Measurements from ENCODE around the gene AGBL4. TPM values are rescaled to one million over a fixed set of nuclear protein-coding genes. Genes with fewer than 3 reads are reported as not detected.

Gene AGBL4
- total RNA-seq, 1 donor from 2014 or later, result not detected

GRCh38 chr1:48967318-48967717, 1056.4 kb downstream of the AGBL4 start:
- Histone ChIP-seq H3K27ac (no peak overlapping the region), H3K9me3 (no peaks in the 10 kb centered on the region), H3K36me3 (no peaks in the 10 kb centered on the region), H3K27me3 (no peaks in the 10 kb centered on the region), H3K4me3 (no peak overlapping the region), H3K4me1 (no peaks in the 10 kb centered on the region)
- no peak for TF ChIP-seq CTCF (IDR thresholded peaks at IDR 0.05)
- DNase-seq (ENCODE audit: low spot score in 2 of 2), result no peak
- intact Hi-C loops (cut with DNase I), result no loop called here

GRCh38 chr1:48966583-48966982, 1057.2 kb downstream of the AGBL4 start:
- H3K4me1 ChIP-seq, result no peaks in the 10 kb centered on the region
- DNase-seq (ENCODE audit: low spot score in 2 of 2), result no peak
- no peaks in the 10 kb centered on the region for H3K27me3 ChIP-seq
- no peak overlapping the region for H3K27ac ChIP-seq
- H3K4me3 ChIP-seq, result no peak overlapping the region
- no peak for TF ChIP-seq CTCF (IDR thresholded peaks at IDR 0.05)
- no peaks in the 10 kb centered on the region for H3K36me3 ChIP-seq
- no peaks in the 10 kb centered on the region for H3K9me3 ChIP-seq
- intact Hi-C loops (cut with DNase I), result no loop called here

GRCh38 chr1:48960320-48960719, 1063.4 kb downstream of the AGBL4 start:
- no peak for DNase-seq (ENCODE audit: low spot score in 2 of 2)
- no peaks in the 10 kb centered on the region for H3K27me3 ChIP-seq
- no peaks in the 10 kb centered on the region for H3K9me3 ChIP-seq
- H3K4me1 ChIP-seq, result no peaks in the 10 kb centered on the region
- no peak overlapping the region for H3K4me3 ChIP-seq
- intact Hi-C loops (cut with DNase I), result no loop called here
- H3K36me3 ChIP-seq, result no peaks in the 10 kb centered on the region
- no peak for TF ChIP-seq CTCF (IDR thresholded peaks at IDR 0.05)
- no peak overlapping the region for H3K27ac ChIP-seq

- TF ChIP-seq CTCF (IDR thresholded peaks at IDR 0.05), result no peak
- H3K27me3 ChIP-seq, result no peaks in the 10 kb centered on the region
- H3K4me3 ChIP-seq, result no peak overlapping the region
- H3K27ac ChIP-seq, result no peak overlapping the region
- no peaks in the 10 kb centered on the region for H3K9me3 ChIP-seq
- intact Hi-C loops (cut with DNase I), result no loop called here
- no peaks in the 10 kb centered on the region for H3K36me3 ChIP-seq
- no peak for DNase-seq (ENCODE audit: low spot score in 2 of 2)
- H3K4me1 ChIP-seq, result no peaks in the 10 kb centered on the region
Measured at GRCh38 chr1:48955774-48956173, 1068.0 kb downstream of the AGBL4 start.

- H3K27ac ChIP-seq, result no peak overlapping the region
- intact Hi-C loops (cut with DNase I), result no loop called here
- H3K36me3 ChIP-seq, result no peaks in the 10 kb centered on the region
- no peak overlapping the region for H3K4me3 ChIP-seq
- TF ChIP-seq CTCF (IDR thresholded peaks at IDR 0.05), result no peak
- H3K4me1 ChIP-seq, result no peaks in the 10 kb centered on the region
- no peak for DNase-seq (ENCODE audit: low spot score in 2 of 2)
- no peaks in the 10 kb centered on the region for H3K27me3 ChIP-seq
- no peaks in the 10 kb centered on the region for H3K9me3 ChIP-seq
Measured at GRCh38 chr1:48953617-48954016, 1070.1 kb downstream of the AGBL4 start.

DNA sequence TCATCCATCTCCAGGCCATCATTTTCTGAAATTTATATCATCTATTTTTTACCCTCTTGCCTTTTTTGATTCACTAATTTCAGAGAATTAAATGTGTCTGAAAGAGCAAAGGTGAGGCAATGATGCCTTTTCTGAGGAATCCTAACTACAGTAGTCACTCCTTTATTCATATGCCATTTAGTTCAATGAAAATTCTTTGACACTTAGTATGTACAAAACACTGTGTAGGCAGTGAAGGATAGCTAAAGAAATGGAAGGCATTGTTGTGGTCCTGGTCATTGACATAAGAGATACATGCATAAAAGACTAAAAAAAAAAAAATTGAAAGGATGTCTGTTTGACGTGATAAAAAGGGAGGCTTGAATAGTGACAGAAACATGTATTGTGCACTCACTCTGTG, 1075.2 kb downstream of the AGBL4 start:
- no peak for TF ChIP-seq CTCF (IDR thresholded peaks at IDR 0.05)

More for the DNA sequence above, 1075.2 kb downstream of the AGBL4 start:
- no peak overlapping the region for H3K27ac ChIP-seq
- intact Hi-C loops (cut with DNase I), result no loop called here
- no peaks in the 10 kb centered on the region for H3K27me3 ChIP-seq
- no peaks in the 10 kb centered on the region for H3K9me3 ChIP-seq
- no peak for DNase-seq (ENCODE audit: low spot score in 2 of 2)
- H3K4me3 ChIP-seq, result no peak overlapping the region
- H3K36me3 ChIP-seq, result no peaks in the 10 kb centered on the region
- no peaks in the 10 kb centered on the region for H3K4me1 ChIP-seq
